ENCODE data around the gene RAET1L.
"Not testable (repeated sequence)": the region's sequence is repeated elsewhere in the genome, so short reads cannot be mapped to it uniquely, and the experiment has no call there.

RAET1L gene

GRCh38 chr6:150043501-150044412, 18.4 kb upstream of the RAET1L start:
- DNase-seq: no peak

DNA sequence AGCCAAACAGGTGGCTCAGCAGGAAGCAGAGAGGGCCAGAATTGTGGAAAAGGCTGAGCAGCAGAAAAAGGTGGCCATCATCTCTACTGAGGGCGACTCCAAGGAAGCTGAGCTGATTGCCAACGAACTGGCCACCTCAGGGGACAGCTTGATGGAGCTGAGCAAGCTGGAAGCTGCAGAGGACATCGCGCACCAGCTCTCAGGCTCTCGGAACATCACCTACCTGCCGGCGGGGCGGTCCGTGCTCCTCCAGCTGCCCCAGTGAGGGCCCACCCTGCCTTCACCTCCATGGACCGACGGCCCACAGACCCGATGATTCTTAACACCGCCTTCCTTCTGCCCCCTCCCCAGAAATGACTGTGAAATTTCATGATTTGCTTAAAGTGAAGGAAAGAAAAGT, 17.8 kb upstream of the RAET1L start:
- DNase-seq: no peak

- no peak for DNase-seq
Measured at GRCh38 chr6:150038202-150039062, 13.1 kb upstream of the RAET1L start.

GRCh38 chr6:150037526-150038201, 12.3 kb upstream of the RAET1L start:
- DNase-seq: no peak

DNA sequence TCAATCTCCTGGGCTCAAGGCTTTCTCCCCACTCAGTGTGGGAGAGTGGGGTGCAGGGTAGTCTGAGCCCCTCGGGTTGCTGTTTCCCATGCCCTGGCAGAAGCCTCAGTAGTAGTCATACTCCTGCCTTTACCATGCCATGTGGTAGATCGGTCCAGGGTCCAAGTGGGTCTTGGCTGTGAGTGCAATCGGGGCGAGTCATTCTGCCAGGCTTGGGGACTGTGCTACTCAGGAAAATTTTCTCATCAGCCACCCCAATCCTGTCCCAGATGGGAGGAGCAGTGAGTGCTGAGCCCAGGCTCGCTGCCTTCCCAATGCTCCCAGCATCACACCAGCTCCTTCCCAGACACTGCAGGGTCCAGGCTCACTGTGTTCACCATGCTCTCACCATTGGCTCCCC, 10.7 kb upstream of the RAET1L start:
- no peak for DNase-seq

GRCh38 chr6:150033207-150033771, 8.0 kb upstream of the RAET1L start:
- peak; percentile 54 to 84 (median 72) for DNase-seq

DNA sequence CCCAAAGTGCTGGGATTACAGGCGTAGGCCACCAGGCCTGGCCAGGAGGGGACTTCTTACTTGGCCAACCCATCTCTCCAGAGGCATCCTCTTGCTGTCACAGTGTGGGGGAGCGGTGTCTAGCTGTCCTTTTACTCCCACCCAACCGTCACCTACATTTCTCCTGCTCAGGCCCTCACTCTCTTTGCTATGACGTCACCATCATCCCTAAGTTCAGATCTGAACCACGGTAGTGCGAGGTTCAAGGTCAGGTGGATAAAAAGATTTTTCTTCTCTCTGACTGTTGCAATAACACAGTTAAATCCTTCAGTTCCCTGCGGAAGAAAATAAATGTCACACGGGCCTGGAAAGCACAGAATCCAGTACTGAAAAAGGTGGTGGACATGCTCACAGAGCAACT, 7.3 kb upstream of the RAET1L start:
- no peak for DNase-seq

GRCh38 chr6:150030611-150031010, 5.3 kb upstream of the RAET1L start:
- no peak for DNase-seq

DNA sequence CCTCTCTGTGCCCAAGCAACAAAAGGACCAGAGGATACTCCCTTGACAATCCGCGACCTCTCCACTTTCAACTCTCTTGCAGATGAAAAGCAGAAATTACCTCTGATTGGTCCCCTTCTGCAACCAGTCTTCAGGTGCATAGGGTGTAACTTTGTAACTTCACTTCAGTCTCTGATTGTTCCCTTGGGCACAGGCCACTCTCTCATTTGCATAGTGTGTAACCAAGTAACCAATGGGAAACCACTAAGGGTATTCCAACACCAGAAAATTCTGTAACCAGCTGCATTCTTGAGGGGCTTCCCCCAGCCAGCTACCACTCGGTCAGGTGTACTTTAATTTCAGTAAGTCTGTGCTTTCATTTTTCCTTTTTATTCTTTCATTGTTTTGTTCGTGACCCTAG, 4.4 kb upstream of the RAET1L start:
- no peak for DNase-seq

DNA sequence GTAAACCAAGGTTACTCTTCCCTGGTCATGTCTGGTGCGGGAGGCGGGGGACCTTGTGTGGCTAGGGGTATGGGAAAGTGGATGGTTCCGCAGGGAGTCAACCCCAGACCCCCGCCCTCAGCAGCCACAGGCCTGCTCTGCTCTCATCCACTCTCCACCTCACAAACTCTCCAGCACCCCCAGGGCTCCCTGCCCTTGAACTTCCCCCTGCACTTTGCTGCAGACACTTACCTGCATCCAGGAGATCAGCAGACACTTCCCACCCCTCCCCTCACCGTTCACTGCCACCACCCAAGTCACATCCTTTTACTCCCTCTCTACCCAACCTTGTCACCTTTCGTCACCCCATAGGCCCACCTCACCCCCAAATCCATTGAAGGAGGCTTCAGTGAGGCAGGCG, 3.9 kb upstream of the RAET1L start:
- DNase-seq: no peak

DNA sequence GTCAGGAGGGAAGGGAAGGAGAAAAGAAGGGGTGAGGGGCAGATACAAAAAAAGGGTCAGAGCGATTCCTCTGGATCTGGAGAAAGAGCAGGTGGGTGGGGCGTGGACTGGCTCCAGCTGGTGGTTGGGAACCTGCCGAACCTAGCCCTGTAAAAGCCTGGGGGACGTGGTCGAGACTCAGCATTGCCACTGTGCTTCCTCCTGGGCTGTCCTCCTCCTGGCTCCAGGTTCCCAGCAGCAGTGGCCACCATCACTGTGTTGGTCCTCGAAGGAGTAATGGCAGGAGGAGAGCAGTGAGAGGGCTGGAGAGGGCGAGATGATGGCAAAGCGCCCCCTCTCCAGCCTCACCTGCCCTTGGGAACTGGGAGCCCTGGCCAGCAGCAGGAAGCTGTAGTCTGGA, 3.5 kb upstream of the RAET1L start:
- no peak for DNase-seq

DNA sequence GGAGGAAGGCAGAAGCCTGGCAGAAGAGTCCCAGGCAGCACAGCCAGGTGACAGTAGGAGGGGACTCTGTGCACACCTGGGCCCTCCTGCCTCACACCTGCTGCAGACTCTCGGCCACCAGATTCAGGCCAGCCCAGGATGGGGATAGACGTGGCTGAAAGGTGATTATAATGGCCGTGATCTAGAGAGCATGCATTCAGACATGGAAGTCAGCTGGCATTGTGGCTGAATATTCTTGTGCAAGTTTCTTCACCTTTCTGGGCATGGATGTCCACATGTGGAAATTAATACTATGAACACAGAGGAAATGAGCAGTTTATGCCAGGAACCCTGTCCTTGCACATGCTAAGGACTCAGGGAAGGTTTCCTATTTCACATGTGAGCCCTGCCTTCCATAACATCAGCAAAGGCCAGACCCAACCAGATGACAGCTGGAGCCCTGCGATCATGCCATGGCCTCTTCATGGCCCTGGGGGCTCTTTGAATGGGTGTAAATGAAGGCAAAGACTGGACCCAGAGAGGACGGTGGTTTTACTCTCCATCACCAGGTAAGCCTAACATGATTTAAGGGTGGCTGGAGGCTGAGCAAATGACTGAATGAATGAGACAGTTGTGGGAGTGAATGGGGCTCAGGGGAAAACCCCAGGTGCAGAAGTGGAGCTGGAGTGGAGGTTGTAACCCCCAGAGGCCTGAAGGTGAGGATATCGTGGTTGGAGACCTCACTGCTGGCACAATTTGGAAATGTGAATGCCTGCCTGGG, 2.7 kb upstream of the RAET1L start:
- no peak for DNase-seq

DNA sequence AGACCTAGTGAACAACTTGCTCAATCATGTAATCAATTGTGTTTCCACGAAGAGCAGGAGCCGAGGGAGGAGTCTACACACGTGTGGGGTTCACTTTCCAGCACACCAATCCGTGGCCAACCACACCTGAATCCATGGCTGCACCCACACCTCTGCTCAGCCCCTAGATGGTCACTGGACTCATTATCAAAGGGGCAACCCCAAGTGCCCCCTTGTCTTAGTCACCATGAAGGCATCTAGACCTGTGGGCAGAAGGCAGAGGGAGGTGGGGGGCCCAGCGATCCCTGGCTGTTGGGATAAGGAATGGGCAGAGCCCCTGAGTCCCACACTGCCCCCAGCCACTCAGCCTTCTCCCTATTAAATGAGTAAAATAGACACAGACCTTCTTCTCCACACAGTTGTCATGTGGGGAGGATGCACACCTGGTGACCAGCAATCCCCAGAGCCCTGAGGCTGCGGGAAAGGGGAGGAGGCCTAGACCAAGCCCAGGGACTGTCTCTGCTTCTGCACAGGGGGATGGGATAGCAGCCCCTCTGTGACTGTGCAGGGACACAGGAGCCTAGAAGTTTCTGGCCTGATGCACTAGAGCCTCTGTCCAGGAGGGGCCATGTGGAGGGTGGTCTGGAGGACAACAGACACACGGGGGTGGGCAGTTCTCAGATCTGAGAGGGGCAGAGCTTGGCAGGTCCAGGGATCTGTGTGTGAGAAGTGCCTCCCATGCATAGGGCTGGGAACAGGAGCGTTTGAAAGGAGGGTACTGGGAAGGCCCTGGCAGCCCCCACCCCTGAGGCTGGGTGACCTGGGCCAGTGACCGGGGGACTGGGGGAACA, 1.9 kb upstream of the RAET1L start:
- no peak for DNase-seq

DNA sequence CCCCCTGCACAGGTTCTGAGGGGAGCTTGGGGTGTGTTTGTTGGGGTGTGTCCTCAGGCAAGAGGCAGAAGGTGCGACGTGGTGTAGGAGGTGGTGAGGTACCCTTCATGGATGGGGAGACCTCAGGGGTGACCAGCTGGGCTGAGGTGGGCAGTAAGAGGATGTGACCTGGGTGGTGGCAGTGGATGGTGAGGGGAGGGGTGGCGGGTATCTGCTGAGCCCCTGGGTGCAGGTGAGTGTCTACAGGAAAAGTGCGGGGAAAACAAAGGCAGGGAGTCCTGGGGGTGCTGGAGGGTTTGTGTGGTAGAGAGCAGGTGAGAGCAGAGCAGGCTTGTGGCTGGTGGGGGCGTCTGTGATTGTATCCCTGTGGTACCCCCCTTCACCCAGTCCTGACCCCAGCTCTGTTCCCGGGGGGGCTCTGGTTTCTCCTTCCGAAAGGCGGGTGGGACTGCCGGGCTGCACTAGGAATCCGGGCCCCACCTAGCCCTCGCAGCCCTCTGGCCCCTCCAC, 631 bp downstream of the RAET1L start:
- DNase-seq: no peak

- DNase-seq: not testable (repeated sequence)
Measured at GRCh38 chr6:150024021-150024420, 1.3 kb downstream of the RAET1L start.

GRCh38 chr6:150021870-150022269, 3.5 kb downstream of the RAET1L start:
- DNase-seq: not testable (repeated sequence)

GRCh38 chr6:150018846-150019580, 6.3 kb downstream of the RAET1L start:
- no peak for DNase-seq

DNA sequence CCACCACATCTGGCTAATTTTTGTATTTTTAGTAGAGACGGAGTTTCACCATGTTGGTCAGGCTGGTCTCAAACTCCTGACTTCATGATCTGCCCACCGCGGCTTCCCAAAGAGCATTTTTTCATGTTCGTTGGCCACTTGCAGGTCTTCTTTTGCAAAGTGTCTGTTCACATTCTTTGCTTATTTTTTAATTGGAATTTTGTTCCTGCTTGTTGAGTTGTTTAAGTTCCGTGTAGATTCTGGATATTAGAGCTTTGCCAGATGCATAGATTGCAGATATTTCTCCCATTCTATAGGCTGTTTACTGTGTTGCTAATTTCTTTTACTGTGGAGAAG, 8.2 kb downstream of the RAET1L start:
- DNase-seq: not testable (repeated sequence)

GRCh38 chr6:150016324-150017185, 8.8 kb downstream of the RAET1L start:
- DNase-seq: peak; percentile 72 to 84 (median 76)
